MM.1S (cell line): Measurements from ENCODE around the gene SCN4B.

Experiments used
- EZH2 ChIP-seq: fragments of 300-600 bp; sonication (generic); optimal IDR thresholded peaks from 2 replicates; pipeline ENCODE3; 2017; ENCODE audit warnings: low read depth, mild to moderate bottlenecking, antibody characterized with exemption, low read length, mixed read lengths
- TF ChIP-seq, protein P1 (sequence below): fragments of 300-600 bp; sonication (generic); IDR thresholded peaks from 2 replicates; pipeline ENCODE4 v1.5.1; 2016; ENCODE audit warnings: antibody characterized with exemption, low read length, mixed read lengths

GRCh38 chr11:118199135-118199534 lies 46.5 kb upstream of the SCN4B start:
- TF ChIP-seq, protein P1, sequence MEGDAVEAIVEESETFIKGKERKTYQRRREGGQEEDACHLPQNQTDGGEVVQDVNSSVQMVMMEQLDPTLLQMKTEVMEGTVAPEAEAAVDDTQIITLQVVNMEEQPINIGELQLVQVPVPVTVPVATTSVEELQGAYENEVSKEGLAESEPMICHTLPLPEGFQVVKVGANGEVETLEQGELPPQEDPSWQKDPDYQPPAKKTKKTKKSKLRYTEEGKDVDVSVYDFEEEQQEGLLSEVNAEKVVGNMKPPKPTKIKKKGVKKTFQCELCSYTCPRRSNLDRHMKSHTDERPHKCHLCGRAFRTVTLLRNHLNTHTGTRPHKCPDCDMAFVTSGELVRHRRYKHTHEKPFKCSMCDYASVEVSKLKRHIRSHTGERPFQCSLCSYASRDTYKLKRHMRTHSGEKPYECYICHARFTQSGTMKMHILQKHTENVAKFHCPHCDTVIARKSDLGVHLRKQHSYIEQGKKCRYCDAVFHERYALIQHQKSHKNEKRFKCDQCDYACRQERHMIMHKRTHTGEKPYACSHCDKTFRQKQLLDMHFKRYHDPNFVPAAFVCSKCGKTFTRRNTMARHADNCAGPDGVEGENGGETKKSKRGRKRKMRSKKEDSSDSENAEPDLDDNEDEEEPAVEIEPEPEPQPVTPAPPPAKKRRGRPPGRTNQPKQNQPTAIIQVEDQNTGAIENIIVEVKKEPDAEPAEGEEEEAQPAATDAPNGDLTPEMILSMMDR, result no peak
- TF ChIP-seq EZH2, result no peak
